Stimulated activated CD4-positive, alpha-beta T cell treated with anti-CD3 and anti-CD28 coated beads, Interleukin-15, amount 100 ng/mL, for 1 hour (primary cell): ENCODE data around the gene HSPA12A.

Experiments used
- DNase-seq, 2 donors: peaks; one replicate each; pipeline ENCODE4 v3.0.0-alpha.2; 2020; ENCODE audit warnings: low read depth in 1 of 2, low spot score in 1 of 2

The HSPA12A gene

GRCh38 chr10:116669832-116670644, 72.3 kb downstream of the HSPA12A start:
- DNase-seq = no peak

GRCh38 chr10:116669080-116669479, 73.3 kb downstream of the HSPA12A start:
- no peak for DNase-seq

- DNase-seq = no peak
These were observed 73.9 kb downstream of the HSPA12A start for GRCh38 chr10:116668446-116668845.

GRCh38 chr10:116668018-116668417, 74.3 kb downstream of the HSPA12A start:
- DNase-seq = no peak

- DNase-seq = no peak
These were observed 74.9 kb downstream of the HSPA12A start for GRCh38 chr10:116667484-116667883.

- DNase-seq = no peak
These were observed 76.7 kb downstream of the HSPA12A start for GRCh38 chr10:116665541-116666125.

GRCh38 chr10:116664631-116665030, 77.7 kb downstream of the HSPA12A start:
- DNase-seq = no peak

GRCh38 chr10:116663342-116663741, 79.0 kb downstream of the HSPA12A start:
- DNase-seq = no peak

GRCh38 chr10:116660860-116661259, 81.5 kb downstream of the HSPA12A start:
- DNase-seq = no peak

- no peak for DNase-seq
These were observed 83.2 kb downstream of the HSPA12A start for GRCh38 chr10:116659049-116659670.

GRCh38 chr10:116657863-116658551, 84.4 kb downstream of the HSPA12A start:
- no peak for DNase-seq

GRCh38 chr10:116656044-116656443, 86.3 kb downstream of the HSPA12A start:
- no peak for DNase-seq

GRCh38 chr10:116655568-116655967, 86.8 kb downstream of the HSPA12A start:
- no peak for DNase-seq

- DNase-seq = no peak
These were observed 87.5 kb downstream of the HSPA12A start for GRCh38 chr10:116654816-116655215.

GRCh38 chr10:116653885-116654284, 88.5 kb downstream of the HSPA12A start:
- no peak for DNase-seq

GRCh38 chr10:116648903-116649302, 93.5 kb downstream of the HSPA12A start:
- no peak for DNase-seq

- DNase-seq = no peak
These were observed 95.9 kb downstream of the HSPA12A start for GRCh38 chr10:116646502-116646901.

GRCh38 chr10:116637830-116638229, 104.5 kb downstream of the HSPA12A start:
- DNase-seq = no peak

- no peak for DNase-seq
These were observed 105.4 kb downstream of the HSPA12A start for GRCh38 chr10:116636976-116637375.

GRCh38 chr10:116636385-116636784, 106.0 kb downstream of the HSPA12A start:
- no peak for DNase-seq

- DNase-seq = no peak
These were observed 108.0 kb downstream of the HSPA12A start for GRCh38 chr10:116634126-116634975.
